ENCODE results near the gene NTF3. TPM values are rescaled to one million over a fixed set of nuclear protein-coding genes. Genes with fewer than 3 reads are reported as not detected.

The NTF3 gene
- polyA plus RNA-seq, 1 of the 3 experiments (the other 2 are of a cell fraction): not detected

- no peak for TF ChIP-seq FOXJ3 (CRISPR knock-in tag; IDR thresholded peaks at IDR 0.05)
- TF ChIP-seq MXI1 (IDR thresholded peaks at IDR 0.05; ENCODE audit: low read depth, low read length): no peak
- TF ChIP-seq NFIC (IDR thresholded peaks at IDR 0.05; ENCODE audit: borderline replicate concordance): no peak
- TF ChIP-seq CHD2 (IDR thresholded peaks at IDR 0.05; ENCODE audit: low read length, partially characterized antibody): no peak
- TF ChIP-seq SIN3A (IDR thresholded peaks at IDR 0.05; ENCODE audit: borderline replicate concordance, low read depth, low read length): no peak
- no peak for TF ChIP-seq SMC3 (IDR thresholded peaks at IDR 0.05; ENCODE audit: low read depth, low read length)
- TF ChIP-seq MAX (IDR thresholded peaks at IDR 0.05; ENCODE audit: low read depth): no peak
- TF ChIP-seq TCF12 (IDR thresholded peaks at IDR 0.05): no peak
- TF ChIP-seq RCOR1 (IDR thresholded peaks at IDR 0.05; ENCODE audit: low read length): no peak
- TF ChIP-seq EZH2phosphoT487 (IDR thresholded peaks at IDR 0.05; ENCODE audit: borderline replicate concordance, low read depth): no peak
- Histone ChIP-seq H3K4me3 (ENCODE audit: low read depth in 2 of 2, low read length in 1 of 2) (no peak overlapping the region), H3K27me3 (ENCODE audit: insufficient read depth) (peaks cover 74% of the 10 kb centered on the region; the same call in 1 of the 2 replicates), H4K20me1 (ENCODE audit: insufficient read depth) (no peaks in the 10 kb centered on the region), H2AFZ (ENCODE audit: low read depth) (no peak overlapping the region), H3F3A (replicated peaks; ENCODE audit: insufficient read depth) (no peaks in the 10 kb centered on the region), H3K4me2 (no peak overlapping the region), H3K9me2 (no peaks in the 10 kb centered on the region), H3K9ac (no peak overlapping the region), H3K27ac (ENCODE audit: low read depth in 2 of 2, low read length in 1 of 2) (no peak overlapping the region), H3K79me2 (ENCODE audit: insufficient read depth) (no peaks in the 10 kb centered on the region), H3K4me1 (ENCODE audit: control insufficient read depth in 1 of 2, insufficient read depth in 2 of 2, low read depth in 1 of 2, low read length in 1 of 2) (no peaks in the 10 kb centered on the region), H3K36me3 (replicated peaks in 1 of 2; ENCODE audit: control insufficient read depth in 1 of 2, insufficient read depth in 2 of 2, low read length in 1 of 2) (no peaks in the 10 kb centered on the region), H3K9me3 (no peaks in the 10 kb centered on the region)
- POLR2A ChIA-PET: no interaction called here
- WGBS (ENCODE audit: low lambda C conversion rate): 0% methylated on average over 5 of the region's 5 CpGs
- CTCF ChIA-PET: interaction anchor here (1.3 kb wide), 1 partner anchor 8 kb away, joined by 3 read pairs; no protein-coding TSS in a partner anchor
- DNase-seq: no peak
Measured at GRCh38 chr12:5520831-5521230, 88.9 kb downstream of the NTF3 start.

- ChIA-PET CTCF (no interaction called here), POLR2A (no interaction called here)
- TF ChIP-seq SMC3 (IDR thresholded peaks at IDR 0.05; ENCODE audit: low read depth, low read length): no peak
- no peak for TF ChIP-seq ELF1 (IDR thresholded peaks at IDR 0.05)
- TF ChIP-seq TAF1 (IDR thresholded peaks at IDR 0.05; ENCODE audit: borderline replicate concordance, low read depth, low read length): no peak
- TF ChIP-seq GABPA (IDR thresholded peaks at IDR 0.05; ENCODE audit: low read depth): no peak
- TF ChIP-seq MXI1 (IDR thresholded peaks at IDR 0.05; ENCODE audit: low read depth, low read length): no peak
- no peak for TF ChIP-seq SIN3A (IDR thresholded peaks at IDR 0.05; ENCODE audit: borderline replicate concordance, low read depth, low read length)
- no peak for TF ChIP-seq MAX (IDR thresholded peaks at IDR 0.05; ENCODE audit: low read depth)
- no peak for TF ChIP-seq FOXM1 (IDR thresholded peaks at IDR 0.05; ENCODE audit: low read depth)
- TF ChIP-seq IRF3 (IDR thresholded peaks at IDR 0.05; ENCODE audit: low read depth, low read length): no peak
- no peak for TF ChIP-seq TCF12 (IDR thresholded peaks at IDR 0.05)
- TF ChIP-seq POLR2AphosphoS5 (IDR thresholded peaks at IDR 0.05; ENCODE audit: low read depth, low read length): no peak
- TF ChIP-seq USF1 (IDR thresholded peaks at IDR 0.05; ENCODE audit: borderline replicate concordance, low read depth): no peak
- TF ChIP-seq RXRA (IDR thresholded peaks at IDR 0.05; ENCODE audit: borderline replicate concordance, low read depth): no peak
- no peak for TF ChIP-seq MEF2A (IDR thresholded peaks at IDR 0.05; ENCODE audit: borderline replicate concordance, low read depth)
- no peak for TF ChIP-seq TEAD4 (IDR thresholded peaks at IDR 0.05; ENCODE audit: borderline replicate concordance, insufficient read depth)
- TF ChIP-seq NRF1 (IDR thresholded peaks at IDR 0.05; ENCODE audit: low read depth, low read length): no peak
- TF ChIP-seq YY1 (IDR thresholded peaks at IDR 0.05; ENCODE audit: low read depth): no peak
Measured at GRCh38 chr12:5521456-5522325, 89.8 kb downstream of the NTF3 start.

More at GRCh38 chr12:5521456-5522325, 89.8 kb downstream of the NTF3 start:
- Histone ChIP-seq H3F3A (replicated peaks; ENCODE audit: insufficient read depth) (no peaks in the 10 kb centered on the region), H3K27ac (ENCODE audit: low read depth in 2 of 2, low read length in 1 of 2) (no peak overlapping the region), H4K20me1 (ENCODE audit: insufficient read depth) (no peaks in the 10 kb centered on the region), H2AFZ (ENCODE audit: low read depth) (no peak overlapping the region), H3K9me2 (no peaks in the 10 kb centered on the region), H3K79me2 (ENCODE audit: insufficient read depth) (no peaks in the 10 kb centered on the region), H3K4me3 (ENCODE audit: low read depth in 2 of 2, low read length in 1 of 2) (no peak overlapping the region), H3K9me3 (no peaks in the 10 kb centered on the region), H3K9ac (no peak overlapping the region), H3K36me3 (replicated peaks in 1 of 2; ENCODE audit: control insufficient read depth in 1 of 2, insufficient read depth in 2 of 2, low read length in 1 of 2) (no peaks in the 10 kb centered on the region), H3K27me3 (ENCODE audit: insufficient read depth) (peaks cover 70% of the 10 kb centered on the region; the same call in 1 of the 2 replicates), H3K4me1 (ENCODE audit: control insufficient read depth in 1 of 2, insufficient read depth in 2 of 2, low read depth in 1 of 2, low read length in 1 of 2) (no peaks in the 10 kb centered on the region), H3K4me2 (no peak overlapping the region)
- 20% methylated on average over 15 of the region's 20 CpGs for WGBS (ENCODE audit: low lambda C conversion rate)
- no peak for DNase-seq
